ENCODE data around the gene SEZ6L.

Gene SEZ6L

DNA sequence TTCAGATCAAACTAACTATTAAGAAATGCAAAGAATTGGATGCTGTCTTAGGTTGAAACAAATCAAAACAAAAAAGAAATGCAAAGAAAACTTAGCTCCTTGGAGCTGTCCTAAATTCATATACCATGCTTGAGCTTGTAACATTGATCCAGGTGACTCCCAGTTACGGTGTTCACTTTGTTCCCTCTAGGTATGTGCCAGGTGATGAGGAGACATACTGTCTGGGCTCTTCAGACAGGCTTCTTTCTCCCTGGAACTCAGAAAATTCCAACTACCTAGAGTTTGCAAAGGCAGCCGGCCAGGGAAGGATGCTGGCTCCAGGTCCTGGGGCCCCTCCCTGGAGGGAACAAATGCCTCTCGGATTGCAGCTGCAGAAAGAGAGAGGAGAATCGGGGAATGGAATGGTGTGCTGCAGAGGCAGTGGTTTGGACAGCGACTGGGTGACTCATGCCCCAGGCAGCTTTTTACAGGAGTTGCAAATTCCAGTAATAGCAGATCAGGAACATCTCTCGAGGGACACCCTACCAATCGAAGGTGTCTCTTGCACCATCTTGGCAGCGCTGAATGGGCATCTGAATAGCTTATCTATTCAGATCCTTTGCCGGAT lies 247.5 kb downstream of the SEZ6L start:
- H3K9me3 ChIP-seq (replicated peaks in 1 of 2; ENCODE audit: control insufficient read depth in 2 of 2, insufficient read depth in 1 of 2, low read depth in 1 of 2, low read length in 2 of 2) = no peaks in the 10 kb centered on the region
- H3K23ac ChIP-seq (ENCODE audit: low read depth, low read length, poor library complexity) = no peak overlapping the region
- H2BK5ac ChIP-seq (ENCODE audit: low read length) = no peak overlapping the region
- no peak overlapping the region for H4K91ac ChIP-seq (ENCODE audit: low read depth, low read length, poor library complexity)
- H2BK12ac ChIP-seq (ENCODE audit: low read length) = no peak overlapping the region
- no peak overlapping the region for H3K4me3 ChIP-seq (ENCODE audit: low read length in 2 of 2)
- H3K4ac ChIP-seq (ENCODE audit: low read length) = no peak overlapping the region
- no peaks in the 10 kb centered on the region for H3K79me1 ChIP-seq (ENCODE audit: low read depth, low read length)
- H3K27ac ChIP-seq (replicated peaks; ENCODE audit: low read length) = no peak overlapping the region
- WGBS, 2 donors (ENCODE audit: extremely low coverage in 2 of 2, insufficient read length in 2 of 2, insufficient replicate concordance in 1 of 2) = no CpG with 5 or more reads among the region's 9 CpGs
- no peak overlapping the region for H3K9ac ChIP-seq (ENCODE audit: low read depth, low read length, poor library complexity)
- no peak for DNase-seq (ENCODE audit: low spot score)
- H2BK120ac ChIP-seq (ENCODE audit: low read depth, low read length) = no peak overlapping the region
- no peaks in the 10 kb centered on the region for H3K36me3 ChIP-seq (replicated peaks in 1 of 2; ENCODE audit: control insufficient read depth in 2 of 2, insufficient read depth in 2 of 2, low read length in 2 of 2)
- no peak overlapping the region for H3K18ac ChIP-seq (ENCODE audit: low read length)
- peaks cover 0 to 27% (median 0%) of the 10 kb centered on the region in 3 experiments for H3K27me3 ChIP-seq (ENCODE audit: control insufficient read depth in 3 of 3, insufficient read depth in 3 of 3, low read depth in 1 of 3, low read length in 3 of 3)
- no peak overlapping the region for H4K8ac ChIP-seq (ENCODE audit: low read depth, low read length)
- no peak overlapping the region for H2AFZ ChIP-seq (ENCODE audit: low read length)
- H3K14ac ChIP-seq (ENCODE audit: low read length) = no peak overlapping the region
- H3K4me1 ChIP-seq (ENCODE audit: control insufficient read depth in 2 of 2, insufficient read depth in 1 of 2, low read depth in 1 of 2, low read length in 2 of 2) = peaks cover 0 to 2% of the 10 kb centered on the region in 2 donors
- H2BK15ac ChIP-seq (ENCODE audit: low read length) = no peak overlapping the region
- H3K4me2 ChIP-seq (ENCODE audit: insufficient read depth, low read length, poor library complexity, severe bottlenecking) = no peak overlapping the region
- no peak overlapping the region for H2AK5ac ChIP-seq (ENCODE audit: low read depth, low read length)

DNA sequence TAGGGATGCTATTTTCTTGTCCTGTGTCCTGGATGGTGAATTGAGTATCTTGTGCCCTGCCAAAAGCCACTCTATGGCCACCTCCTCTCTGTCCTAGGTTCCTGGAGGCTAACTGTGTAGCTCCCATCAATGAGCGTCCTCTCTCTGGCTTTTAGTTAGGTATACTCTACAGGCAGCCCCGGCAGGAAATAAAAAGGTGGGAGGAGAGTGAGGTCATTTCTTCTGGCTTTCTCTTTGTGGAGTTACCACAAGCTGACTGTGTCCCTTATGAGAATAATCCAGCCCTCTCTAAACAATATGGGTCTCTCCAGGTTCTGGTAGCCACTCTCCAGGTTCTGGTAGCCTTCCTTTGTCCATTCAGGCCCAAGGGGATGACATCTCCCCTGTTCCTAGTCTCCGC lies 248.1 kb downstream of the SEZ6L start:
- no peaks in the 10 kb centered on the region for H3K36me3 ChIP-seq (replicated peaks in 1 of 2; ENCODE audit: control insufficient read depth in 2 of 2, insufficient read depth in 2 of 2, low read length in 2 of 2)
- no peaks in the 10 kb centered on the region for H3K79me1 ChIP-seq (ENCODE audit: low read depth, low read length)
- H3K23ac ChIP-seq (ENCODE audit: low read depth, low read length, poor library complexity) = no peak overlapping the region
- no peak overlapping the region for H2BK15ac ChIP-seq (ENCODE audit: low read length)
- no peak overlapping the region for H2BK12ac ChIP-seq (ENCODE audit: low read length)
- H3K4me3 ChIP-seq (ENCODE audit: low read length in 2 of 2) = no peak overlapping the region
- no peak for DNase-seq (ENCODE audit: low spot score)
- H3K9ac ChIP-seq (ENCODE audit: low read depth, low read length, poor library complexity) = no peak overlapping the region
- H3K9me3 ChIP-seq (replicated peaks in 1 of 2; ENCODE audit: control insufficient read depth in 2 of 2, insufficient read depth in 1 of 2, low read depth in 1 of 2, low read length in 2 of 2) = no peaks in the 10 kb centered on the region
- H2BK120ac ChIP-seq (ENCODE audit: low read depth, low read length) = no peak overlapping the region
- H2BK5ac ChIP-seq (ENCODE audit: low read length) = no peak overlapping the region
- H3K27ac ChIP-seq (replicated peaks; ENCODE audit: low read length) = no peak overlapping the region
- peaks cover 0 to 21% (median 0%) of the 10 kb centered on the region in 3 experiments for H3K27me3 ChIP-seq (ENCODE audit: control insufficient read depth in 3 of 3, insufficient read depth in 3 of 3, low read depth in 1 of 3, low read length in 3 of 3)
- H3K4ac ChIP-seq (ENCODE audit: low read length) = no peak overlapping the region
- no peak overlapping the region for H2AK5ac ChIP-seq (ENCODE audit: low read depth, low read length)
- WGBS, 2 donors (ENCODE audit: extremely low coverage in 2 of 2, insufficient read length in 2 of 2, insufficient replicate concordance in 1 of 2) = no CpG with 5 or more reads among the region's 3 CpGs
- no peak overlapping the region for H3K14ac ChIP-seq (ENCODE audit: low read length)
- H4K91ac ChIP-seq (ENCODE audit: low read depth, low read length, poor library complexity) = no peak overlapping the region
- H3K4me1 ChIP-seq (ENCODE audit: control insufficient read depth in 2 of 2, insufficient read depth in 1 of 2, low read depth in 1 of 2, low read length in 2 of 2) = peaks cover 0 to 2% of the 10 kb centered on the region in 2 donors
- no peak overlapping the region for H2AFZ ChIP-seq (ENCODE audit: low read length)
- H4K8ac ChIP-seq (ENCODE audit: low read depth, low read length) = no peak overlapping the region
- H3K4me2 ChIP-seq (ENCODE audit: insufficient read depth, low read length, poor library complexity, severe bottlenecking) = no peak overlapping the region
- no peak overlapping the region for H3K18ac ChIP-seq (ENCODE audit: low read length)

DNA sequence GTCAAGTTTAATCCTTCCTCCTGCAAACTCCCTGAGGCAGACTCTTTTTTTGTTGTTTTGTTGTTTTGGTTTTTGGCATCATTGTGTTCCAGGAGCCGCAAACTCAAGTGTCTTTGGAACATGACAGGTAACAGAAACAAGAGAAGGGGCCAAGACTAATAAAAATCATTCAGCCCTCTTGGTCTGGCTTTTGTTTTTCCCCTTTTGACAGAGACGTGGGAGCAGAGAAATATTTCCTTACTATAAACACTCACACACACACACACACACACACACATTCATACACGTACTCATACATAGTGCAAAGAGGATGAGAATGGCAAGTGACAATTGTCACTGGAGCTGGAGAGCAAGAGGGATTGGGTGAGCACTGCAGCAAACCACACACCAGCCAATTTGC lies 249.4 kb downstream of the SEZ6L start:
- Histone ChIP-seq H4K91ac (ENCODE audit: low read depth, low read length, poor library complexity) (no peak overlapping the region), H3K36me3 (replicated peaks in 1 of 2; ENCODE audit: control insufficient read depth in 2 of 2, insufficient read depth in 2 of 2, low read length in 2 of 2) (no peaks in the 10 kb centered on the region), H3K9me3 (replicated peaks in 1 of 2; ENCODE audit: control insufficient read depth in 2 of 2, insufficient read depth in 1 of 2, low read depth in 1 of 2, low read length in 2 of 2) (peaks cover 2 to 4% of the 10 kb centered on the region in 2 donors), H3K14ac (ENCODE audit: low read length) (no peak overlapping the region), H4K8ac (ENCODE audit: low read depth, low read length) (no peak overlapping the region), H2BK12ac (ENCODE audit: low read length) (no peak overlapping the region), H3K23ac (ENCODE audit: low read depth, low read length, poor library complexity) (no peak overlapping the region), H3K4me3 (ENCODE audit: low read length in 2 of 2) (no peak overlapping the region), H3K79me1 (ENCODE audit: low read depth, low read length) (no peaks in the 10 kb centered on the region), H2AK5ac (ENCODE audit: low read depth, low read length) (no peak overlapping the region), H2BK120ac (ENCODE audit: low read depth, low read length) (no peak overlapping the region), H2AFZ (ENCODE audit: low read length) (no peak overlapping the region), H3K9ac (ENCODE audit: low read depth, low read length, poor library complexity) (no peak overlapping the region), H2BK15ac (ENCODE audit: low read length) (no peak overlapping the region), H3K4me1 (ENCODE audit: control insufficient read depth in 2 of 2, insufficient read depth in 1 of 2, low read depth in 1 of 2, low read length in 2 of 2) (peaks cover 0 to 2% of the 10 kb centered on the region in 2 donors), H3K27ac (replicated peaks; ENCODE audit: low read length) (no peak overlapping the region), H3K18ac (ENCODE audit: low read length) (no peak overlapping the region), H3K27me3 (ENCODE audit: control insufficient read depth in 3 of 3, insufficient read depth in 3 of 3, low read depth in 1 of 3, low read length in 3 of 3) (peaks cover 0 to 19% (median 0%) of the 10 kb centered on the region in 3 experiments), H2BK5ac (ENCODE audit: low read length) (no peak overlapping the region), H3K4ac (ENCODE audit: low read length) (no peak overlapping the region), H3K4me2 (ENCODE audit: insufficient read depth, low read length, poor library complexity, severe bottlenecking) (no peak overlapping the region)
- DNase-seq (ENCODE audit: low spot score) = no peak
- no CpG with 5 or more reads among the region's 3 CpGs for WGBS, 2 donors (ENCODE audit: extremely low coverage in 2 of 2, insufficient read length in 2 of 2, insufficient replicate concordance in 1 of 2)

DNA sequence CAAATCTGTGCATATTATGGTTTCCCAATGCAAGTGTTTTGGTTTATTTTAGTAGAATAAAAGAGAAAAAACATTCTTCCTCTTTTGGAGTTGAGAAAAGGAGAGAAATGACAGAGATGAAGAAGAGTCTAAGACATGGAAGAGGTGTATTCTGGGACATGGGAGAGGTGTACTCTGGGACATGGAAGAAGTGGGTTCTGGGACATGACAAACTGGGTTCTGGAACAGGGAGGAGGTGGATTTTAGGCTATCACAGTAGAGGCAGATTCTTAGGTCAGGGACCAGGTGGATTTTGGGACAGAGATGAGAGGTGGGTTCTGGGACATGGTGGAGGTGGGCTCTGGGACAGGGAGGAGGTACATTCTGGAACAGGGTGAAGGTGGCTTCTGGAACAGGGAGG lies 257.7 kb downstream of the SEZ6L start:
- Histone ChIP-seq H3K79me1 (ENCODE audit: low read depth, low read length) (no peaks in the 10 kb centered on the region), H3K4ac (ENCODE audit: low read length) (no peak overlapping the region), H3K4me1 (ENCODE audit: control insufficient read depth in 2 of 2, insufficient read depth in 1 of 2, low read depth in 1 of 2, low read length in 2 of 2) (peaks cover 19 to 23% of the 10 kb centered on the region in 2 donors), H4K8ac (ENCODE audit: low read depth, low read length) (no peak overlapping the region), H4K91ac (ENCODE audit: low read depth, low read length, poor library complexity) (no peak overlapping the region), H3K36me3 (replicated peaks in 1 of 2; ENCODE audit: control insufficient read depth in 2 of 2, insufficient read depth in 2 of 2, low read length in 2 of 2) (no peaks in the 10 kb centered on the region), H2BK15ac (ENCODE audit: low read length) (no peak overlapping the region), H2AFZ (ENCODE audit: low read length) (no peak overlapping the region), H3K14ac (ENCODE audit: low read length) (no peak overlapping the region), H3K9ac (ENCODE audit: low read depth, low read length, poor library complexity) (no peak overlapping the region), H3K4me2 (ENCODE audit: insufficient read depth, low read length, poor library complexity, severe bottlenecking) (no peak overlapping the region), H3K27ac (replicated peaks; ENCODE audit: low read length) (no peak overlapping the region), H3K9me3 (replicated peaks in 1 of 2; ENCODE audit: control insufficient read depth in 2 of 2, insufficient read depth in 1 of 2, low read depth in 1 of 2, low read length in 2 of 2) (peaks cover 2 to 4% of the 10 kb centered on the region in 2 donors), H2BK5ac (ENCODE audit: low read length) (no peak overlapping the region), H3K18ac (ENCODE audit: low read length) (no peak overlapping the region), H3K23ac (ENCODE audit: low read depth, low read length, poor library complexity) (no peak overlapping the region), H2BK12ac (ENCODE audit: low read length) (no peak overlapping the region), H2AK5ac (ENCODE audit: low read depth, low read length) (no peak overlapping the region), H3K4me3 (ENCODE audit: low read length in 2 of 2) (no peak overlapping the region), H3K27me3 (ENCODE audit: control insufficient read depth in 3 of 3, insufficient read depth in 3 of 3, low read depth in 1 of 3, low read length in 3 of 3) (peaks cover 0 to 29% (median 10%) of the 10 kb centered on the region in 3 experiments), H2BK120ac (ENCODE audit: low read depth, low read length) (no peak overlapping the region)
- DNase-seq (ENCODE audit: low spot score) = no peak

Measured in neuronal stem cell (in vitro differentiated cells).